ENCODE data around the gene R3HCC1L.

Gene R3HCC1L

DNA sequence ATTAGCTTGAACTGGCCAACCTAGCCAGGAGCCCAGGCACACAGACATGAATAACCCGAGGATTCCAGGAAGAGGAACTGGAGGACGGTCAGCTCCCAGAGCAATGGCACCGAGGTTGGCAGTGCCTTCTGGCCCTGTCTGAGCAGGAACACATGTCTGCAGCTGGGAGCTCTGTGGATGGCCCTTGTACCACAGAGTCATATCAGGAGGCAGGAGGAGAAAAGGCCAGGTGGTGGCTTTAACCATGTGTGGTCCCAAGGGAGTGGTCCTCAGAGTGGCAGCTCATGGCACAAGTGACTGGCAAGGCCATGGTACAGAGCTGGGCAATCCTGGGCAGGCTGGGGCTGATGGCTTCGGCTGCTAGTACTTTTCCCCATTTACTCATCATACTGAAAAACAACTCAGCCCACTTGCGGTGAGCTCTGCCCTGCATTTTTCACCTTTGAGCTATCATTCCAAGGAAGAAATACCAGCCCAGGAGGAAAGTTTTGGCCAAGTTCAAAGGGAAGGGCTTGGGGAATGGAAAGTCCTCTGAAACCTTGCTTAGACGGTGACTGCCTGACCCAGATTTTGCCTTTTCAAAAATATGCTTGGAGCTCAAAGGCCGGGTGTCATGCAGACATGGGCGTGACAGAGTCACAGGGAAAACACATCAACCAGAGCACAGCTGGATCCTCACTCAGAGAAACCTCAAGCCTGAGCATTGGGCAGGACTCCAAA is 159.3 kb downstream of the R3HCC1L start:
- H3K4me3 ChIP-seq (ENCODE audit: low read length), result no peak overlapping the region
- H3K36me3 ChIP-seq (ENCODE audit: insufficient read depth, low read length), result no peaks in the 10 kb centered on the region
- H3K4me1 ChIP-seq (ENCODE audit: control insufficient read depth, insufficient read depth, low read length), result peaks cover 18% of the 10 kb centered on the region
- H3K4me2 ChIP-seq (ENCODE audit: low read length), result peak overlapping the region; percentile 20
- H3K9ac ChIP-seq (ENCODE audit: low read depth, low read length), result no peak overlapping the region
- peaks cover 76% of the 10 kb centered on the region for H3K27me3 ChIP-seq (ENCODE audit: control insufficient read depth, insufficient read depth, low read length)
- H3K9me3 ChIP-seq (replicated peaks; ENCODE audit: low read length), result no peaks in the 10 kb centered on the region

DNA sequence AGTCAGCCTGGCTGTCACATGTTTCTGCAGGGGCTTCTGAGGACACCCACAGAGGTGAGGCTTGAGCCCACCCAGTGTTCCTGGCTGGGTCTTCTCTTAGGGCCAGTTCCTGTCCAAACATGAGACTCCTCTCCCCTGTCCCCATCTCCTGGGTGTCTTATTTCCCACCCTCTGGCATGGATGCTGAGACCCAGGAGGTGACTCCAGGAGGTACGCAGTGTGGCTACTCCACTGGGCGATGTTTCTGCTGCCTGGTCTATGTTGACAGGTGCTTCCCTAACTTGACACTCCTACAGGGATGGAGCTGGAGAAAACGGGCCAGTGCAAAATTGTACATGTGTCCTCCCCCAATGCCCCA is 159.8 kb downstream of the R3HCC1L start:
- Histone ChIP-seq H3K36me3 (ENCODE audit: insufficient read depth, low read length) (no peaks in the 10 kb centered on the region), H3K9ac (ENCODE audit: low read depth, low read length) (no peak overlapping the region), H3K9me3 (replicated peaks; ENCODE audit: low read length) (no peaks in the 10 kb centered on the region), H3K27me3 (ENCODE audit: control insufficient read depth, insufficient read depth, low read length) (peaks cover 81% of the 10 kb centered on the region), H3K4me1 (ENCODE audit: control insufficient read depth, insufficient read depth, low read length) (peaks cover 18% of the 10 kb centered on the region), H3K4me2 (ENCODE audit: low read length) (peak overlapping the region; percentile 20), H3K4me3 (ENCODE audit: low read length) (no peak overlapping the region)
